ENCODE data around the gene HJV. TPM values are rescaled to one million over a fixed set of nuclear protein-coding genes. Genes with fewer than 3 reads are reported as not detected.

The HJV gene
- total RNA-seq, 1 donor from 2014 or later: not detected

DNA sequence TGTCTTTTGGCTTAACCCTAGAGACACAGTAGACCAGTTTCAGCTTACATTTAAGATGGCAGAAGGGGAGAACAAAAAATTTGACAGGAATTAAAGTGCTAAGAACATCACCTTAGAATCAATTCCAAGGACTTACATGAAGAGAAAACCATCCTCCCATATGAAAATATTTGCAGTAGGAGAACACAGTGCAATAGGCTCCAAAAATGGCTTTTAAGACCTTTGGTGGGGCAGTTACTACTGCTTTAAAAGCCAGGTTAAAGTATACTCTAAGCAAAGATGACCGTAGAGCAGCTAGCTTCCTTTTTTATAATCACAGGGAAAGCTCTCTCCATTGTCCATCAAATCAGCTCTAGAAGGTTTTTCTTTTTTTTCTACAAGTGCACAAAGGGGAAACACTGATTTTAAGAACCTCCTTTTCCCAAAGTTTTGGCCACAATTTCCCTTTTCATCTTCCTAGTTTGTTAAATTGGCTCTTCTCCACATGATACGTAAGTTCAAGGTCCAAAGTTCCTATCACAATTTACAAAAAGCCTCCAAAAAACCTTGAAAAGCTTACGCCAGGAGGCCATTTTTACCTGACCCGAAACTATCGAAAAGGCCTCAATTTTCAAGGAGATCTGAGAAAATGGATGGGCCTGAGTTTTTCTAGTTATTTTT lies 28.4 kb downstream of the HJV start:
- no peak for DNase-seq (ENCODE audit: low read depth, low spot score)

GRCh38 chr1:145992502-145992936 lies 29.0 kb downstream of the HJV start:
- no peak for DNase-seq (ENCODE audit: low read depth, low spot score)

- no peak for DNase-seq (ENCODE audit: low read depth, low spot score)
Measured at GRCh38 chr1:145991735-145992412, 29.7 kb downstream of the HJV start.

DNA sequence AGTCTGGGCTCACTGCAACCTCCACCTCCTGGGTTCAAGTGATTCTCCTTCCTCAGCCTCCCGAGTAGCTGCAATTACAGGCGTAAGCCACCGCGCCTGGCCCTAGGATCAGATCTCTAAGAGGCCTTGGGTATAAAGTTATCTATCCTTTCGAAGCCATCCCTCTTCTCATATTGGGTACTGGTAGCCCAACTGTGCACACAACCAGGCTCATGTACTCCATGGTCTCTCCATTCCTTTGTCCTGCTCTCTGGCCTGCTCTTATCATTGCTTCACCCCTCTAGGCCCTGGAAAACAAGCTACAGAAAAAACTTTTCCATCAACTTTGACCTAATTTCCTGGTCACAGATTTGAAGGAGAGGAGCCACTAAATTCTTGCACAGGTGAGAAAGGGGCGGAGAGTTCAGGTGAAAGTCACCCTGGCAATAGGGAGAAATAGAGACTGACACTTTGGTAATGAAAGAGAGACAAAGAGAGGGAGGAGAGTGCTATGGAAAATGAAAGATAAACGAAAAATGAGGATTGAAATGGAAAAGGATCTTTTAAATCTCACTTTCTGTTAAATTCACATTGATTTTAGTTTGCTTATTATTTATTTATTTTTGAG lies 31.2 kb downstream of the HJV start:
- no peak for DNase-seq (ENCODE audit: low read depth, low spot score)

GRCh38 chr1:145988773-145989172 lies 32.8 kb downstream of the HJV start:
- DNase-seq (ENCODE audit: low read depth, low spot score): no peak

DNA sequence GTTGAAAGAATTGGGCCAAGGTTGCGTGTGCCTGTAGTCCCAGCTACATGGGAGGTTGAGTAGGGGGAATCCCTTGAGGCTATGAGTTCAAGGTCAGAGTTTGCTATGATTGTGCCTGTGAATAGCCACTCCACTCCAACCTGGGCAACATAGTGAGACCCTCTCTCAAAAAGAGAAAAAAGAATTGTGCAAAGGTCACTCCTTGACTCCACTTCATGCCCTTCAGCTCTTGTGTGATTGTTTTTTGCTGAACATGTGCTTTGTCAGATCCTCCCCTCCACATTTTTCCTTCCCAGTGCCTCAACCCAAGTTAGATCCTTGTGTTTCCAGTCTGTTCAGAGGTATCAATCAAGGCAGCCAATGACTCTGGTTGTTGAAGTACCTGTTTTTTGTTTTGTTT lies 33.6 kb downstream of the HJV start:
- no peak for DNase-seq (ENCODE audit: low read depth, low spot score)

GRCh38 chr1:145986551-145986950 lies 35.0 kb downstream of the HJV start:
- DNase-seq (ENCODE audit: low read depth, low spot score): no peak

DNA sequence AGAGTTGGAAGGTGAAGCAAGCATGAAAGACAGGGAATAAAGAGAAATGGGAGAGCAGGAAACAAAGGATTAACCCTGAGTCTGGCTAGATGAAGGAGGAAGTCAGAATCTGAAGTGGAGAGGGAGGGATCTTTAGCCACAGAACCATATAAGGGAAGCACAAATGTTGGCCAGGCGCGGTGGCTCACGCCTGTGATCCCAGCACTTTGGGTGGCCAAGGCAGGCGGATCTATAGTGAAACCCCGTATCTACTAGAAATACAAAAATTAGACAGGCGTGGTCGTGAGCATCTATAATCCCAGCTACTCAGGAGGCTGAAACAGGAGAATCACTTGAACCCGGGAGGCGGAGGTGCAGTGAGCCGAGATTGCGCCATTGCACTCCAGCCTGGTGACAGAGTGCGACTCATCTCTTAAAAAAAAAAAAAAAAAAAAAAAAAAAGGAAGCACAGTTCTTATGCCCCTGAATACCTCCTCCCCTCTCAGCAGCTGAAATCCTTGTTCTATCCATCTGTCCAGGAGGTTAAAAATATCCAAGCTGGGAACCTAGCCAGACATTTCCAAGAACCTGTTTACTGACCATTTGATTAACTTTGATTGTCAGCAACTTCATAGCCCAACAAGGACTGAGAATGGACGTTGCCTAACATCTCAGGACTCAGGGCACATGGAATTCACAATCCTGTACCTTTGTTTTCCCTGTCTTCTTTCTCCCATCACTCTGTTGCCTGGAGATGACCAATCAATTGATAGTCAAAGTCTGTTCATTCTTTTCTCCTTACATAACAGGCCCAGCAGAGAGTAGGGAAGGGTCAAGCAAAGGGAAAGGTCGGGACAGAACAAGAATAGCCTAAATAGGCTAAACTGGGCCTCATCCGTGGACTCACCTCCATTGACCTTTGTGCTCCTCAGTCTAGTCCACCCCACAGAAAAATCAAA lies 35.8 kb downstream of the HJV start:
- peak; percentile 40 for DNase-seq (ENCODE audit: low read depth, low spot score)

DNA sequence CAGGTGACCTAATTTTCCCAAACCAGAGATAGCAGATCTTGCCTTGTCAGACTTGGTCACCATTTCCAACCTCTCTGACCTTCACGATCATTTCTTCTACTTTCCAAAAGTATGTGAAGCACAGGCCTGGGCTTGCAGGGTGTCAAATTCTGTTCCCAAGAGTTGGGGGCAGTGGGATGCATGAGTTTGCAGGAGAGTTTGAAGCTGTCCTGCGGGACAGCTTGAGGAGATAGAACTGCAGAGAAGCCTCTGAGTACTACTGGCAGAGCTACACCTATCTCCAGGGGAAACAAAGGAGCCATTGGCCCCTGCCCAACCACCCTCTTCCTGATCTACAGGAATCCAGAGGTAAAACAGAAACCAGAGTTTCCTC lies 36.4 kb downstream of the HJV start:
- no peak for DNase-seq (ENCODE audit: low read depth, low spot score)

- no peak for DNase-seq (ENCODE audit: low read depth, low spot score)
Measured at GRCh38 chr1:145983960-145984830, 37.3 kb downstream of the HJV start.

DNA sequence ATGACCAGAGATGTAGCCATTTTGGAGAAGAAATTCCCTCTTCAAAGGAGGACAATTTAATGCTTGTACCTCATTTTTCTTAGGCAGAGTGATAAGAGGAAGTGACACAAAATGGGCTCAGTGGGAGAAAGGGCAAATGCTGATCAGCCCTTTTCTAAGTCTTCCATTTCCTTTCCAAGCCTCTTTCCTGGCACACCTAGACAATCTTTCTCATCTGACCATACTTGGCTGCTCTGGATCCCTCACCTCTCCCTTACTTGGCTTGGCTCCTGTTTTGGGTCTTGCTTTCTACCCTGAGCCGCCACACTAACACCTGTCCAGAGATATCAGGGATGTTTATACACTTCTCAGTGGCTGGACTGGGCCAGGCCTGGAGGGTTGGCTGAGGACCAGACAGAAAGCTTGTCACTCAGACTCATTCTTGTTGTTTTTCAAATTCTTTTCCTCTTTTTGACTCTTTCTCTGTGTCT lies 38.3 kb downstream of the HJV start:
- DNase-seq (ENCODE audit: low read depth, low spot score): no peak

DNA sequence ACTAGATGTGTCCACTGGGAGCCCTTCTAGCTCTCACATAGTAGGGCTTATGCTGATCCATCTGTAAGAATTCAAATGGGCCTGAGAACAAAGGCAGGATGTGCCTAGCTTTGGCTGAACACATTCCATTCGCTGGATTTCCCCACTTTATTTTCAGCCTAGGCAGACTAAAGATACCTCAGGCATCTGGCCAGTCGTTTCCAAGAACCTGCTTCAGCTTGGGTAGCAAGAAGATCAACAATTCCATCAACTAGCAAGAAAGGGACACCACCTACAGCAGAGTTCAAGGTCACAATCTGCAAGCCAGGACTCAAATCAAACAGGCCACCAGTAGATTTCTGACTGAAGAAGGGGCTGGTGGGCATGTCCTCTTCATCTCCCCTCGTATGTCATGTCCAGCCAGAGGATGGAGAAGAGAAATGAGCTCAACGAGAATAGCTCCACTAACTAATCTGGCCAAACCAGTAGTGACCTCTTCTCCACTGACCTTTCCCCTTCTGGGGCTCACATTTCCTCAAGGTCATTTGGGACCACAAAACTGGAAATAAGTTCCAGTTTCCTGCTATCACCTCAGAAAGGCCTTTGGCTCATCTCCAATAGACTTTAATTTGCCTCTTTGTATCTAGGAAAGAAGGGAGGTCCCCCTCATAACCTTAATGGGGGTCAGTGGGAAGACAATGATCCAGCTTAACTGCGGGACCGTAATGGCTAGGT lies 39.4 kb downstream of the HJV start:
- DNase-seq (ENCODE audit: low read depth, low spot score): no peak

DNA sequence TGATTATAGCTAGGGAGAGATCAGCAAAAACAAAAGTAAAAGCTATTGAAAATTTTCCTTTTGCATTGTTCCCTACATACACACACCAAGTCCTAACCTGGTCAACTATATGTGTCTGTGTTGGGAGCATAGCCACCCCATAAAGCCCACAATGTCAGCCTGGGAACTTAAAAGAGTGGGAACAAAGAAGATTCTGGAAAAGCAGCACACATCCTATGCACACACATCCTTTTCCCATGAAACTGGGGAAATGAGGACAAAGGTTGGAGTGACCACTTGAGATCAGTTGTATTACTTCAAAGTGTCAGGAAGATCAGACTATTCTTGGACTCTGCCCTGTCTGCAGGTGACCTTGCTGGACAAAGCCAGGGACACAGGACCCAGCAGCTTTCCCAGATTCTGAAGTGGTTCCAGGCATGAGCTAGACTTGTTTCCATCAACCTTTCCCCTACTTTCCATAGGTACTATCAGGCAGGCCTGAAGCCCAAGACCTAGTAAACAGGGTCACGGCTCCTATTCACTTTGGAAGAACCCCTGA lies 41.0 kb downstream of the HJV start:
- DNase-seq (ENCODE audit: low read depth, low spot score): no peak

- DNase-seq (ENCODE audit: low read depth, low spot score): no peak
Measured at GRCh38 chr1:145979746-145980456, 41.6 kb downstream of the HJV start.

DNA sequence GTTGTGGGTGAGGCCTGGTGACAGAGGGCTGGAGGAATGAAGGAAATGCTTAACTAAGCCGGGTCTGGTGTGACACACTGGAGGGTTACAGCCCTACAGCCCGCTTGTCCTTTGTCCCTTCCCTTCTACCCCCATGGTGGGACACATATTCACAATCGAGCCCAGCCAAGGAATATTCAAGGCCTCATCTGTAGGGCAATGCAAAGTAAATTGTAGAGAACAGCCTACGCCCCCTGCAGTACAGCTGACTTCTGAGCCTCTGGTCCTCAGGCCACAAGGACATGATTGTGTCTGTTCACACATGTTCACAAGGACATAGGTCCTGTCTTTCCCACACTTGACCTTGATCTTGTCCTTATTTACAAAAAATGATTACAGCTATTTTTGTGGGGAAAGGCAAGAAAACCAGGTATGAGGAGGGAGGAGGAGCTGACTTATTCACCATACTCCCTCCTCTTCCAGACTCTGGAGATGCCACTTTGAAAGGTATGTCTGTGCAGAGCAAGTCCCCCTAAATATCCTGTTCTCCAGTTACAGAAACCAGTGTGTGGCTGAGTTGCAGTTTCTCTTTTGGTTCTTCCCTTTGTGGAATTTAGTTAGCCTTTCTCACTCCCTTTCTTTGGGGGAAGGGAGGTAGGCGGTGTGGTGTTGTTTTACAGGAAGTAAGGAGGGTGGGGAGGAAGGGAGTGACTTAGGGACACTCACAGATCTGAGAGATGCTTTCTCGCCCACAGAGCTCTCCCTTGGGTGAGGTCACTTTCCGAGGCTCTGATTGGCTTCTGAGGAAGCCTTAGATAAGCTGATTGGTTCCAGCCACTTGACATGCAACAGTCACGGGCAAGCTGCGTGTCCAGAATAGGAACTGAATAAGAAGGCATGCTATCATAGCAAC lies 42.4 kb downstream of the HJV start:
- DNase-seq (ENCODE audit: low read depth, low spot score): peak; percentile 94

DNA sequence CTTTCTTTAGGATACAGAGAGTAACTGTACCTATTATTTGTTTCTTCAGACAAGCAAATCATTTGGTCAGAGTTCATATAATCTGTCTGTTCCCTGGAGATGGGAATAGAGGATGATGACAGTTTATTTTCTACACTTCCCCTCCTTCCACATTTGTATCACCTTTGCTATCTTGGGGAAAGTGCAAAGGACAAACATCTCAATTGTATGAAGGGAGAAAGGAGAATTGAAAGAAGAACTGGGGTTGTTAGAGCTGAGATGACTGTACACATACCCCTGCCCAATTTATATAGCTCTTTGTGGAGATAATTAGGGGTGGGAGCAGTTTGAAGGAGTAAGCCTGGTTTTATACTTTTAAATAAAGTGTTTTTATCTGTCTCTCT lies 43.1 kb downstream of the HJV start:
- no peak for DNase-seq (ENCODE audit: low read depth, low spot score)

DNA sequence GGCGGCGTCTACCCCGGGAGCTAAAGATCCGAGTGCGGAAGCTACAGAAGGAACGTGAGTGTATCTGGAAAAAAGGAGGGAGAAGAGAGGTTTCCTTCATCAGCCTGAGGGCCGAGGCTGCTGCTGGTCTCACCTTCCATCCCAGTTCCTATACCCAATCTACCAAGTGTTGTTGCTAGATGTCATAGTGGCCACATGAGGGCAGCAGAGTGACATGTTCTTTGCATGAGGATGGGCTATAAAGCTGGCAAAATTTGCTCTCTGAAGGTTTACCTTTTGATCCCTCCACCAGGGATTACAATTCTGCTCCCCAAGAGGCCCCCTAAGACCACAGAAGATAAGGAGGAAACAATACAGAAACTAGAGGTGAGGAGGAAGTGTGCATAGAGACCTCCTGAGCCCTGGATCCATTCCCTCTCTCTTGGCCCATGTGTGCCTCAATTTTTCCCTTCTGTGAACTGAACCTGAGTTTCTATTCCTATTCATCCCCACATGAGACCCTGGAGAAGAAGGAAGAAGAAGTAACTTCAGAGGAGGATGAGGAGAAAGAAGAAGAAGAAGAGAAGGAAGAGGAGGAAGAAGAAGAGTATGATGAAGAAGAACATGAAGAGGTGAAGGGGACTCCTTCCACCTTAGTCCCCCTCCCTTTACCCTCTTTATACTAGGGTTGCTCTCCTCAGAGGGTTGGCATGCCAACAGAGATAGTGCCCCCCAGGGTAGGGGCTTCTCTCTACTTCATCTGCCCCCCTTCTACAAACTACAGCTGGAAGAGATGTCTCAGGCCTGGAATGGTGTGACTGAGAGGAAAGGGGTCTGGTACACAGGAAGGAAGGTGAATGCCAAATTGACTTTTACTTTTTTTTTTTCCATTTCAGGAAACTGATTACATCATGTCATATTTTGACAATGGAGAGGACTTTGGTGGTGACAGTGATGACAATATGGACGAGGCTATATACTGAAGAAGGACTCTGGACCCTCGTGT lies 43.8 kb downstream of the HJV start:
- DNase-seq (ENCODE audit: low read depth, low spot score): peak; percentile 62

Measured in pulmonary artery endothelial cell (primary cell).